Prostate gland (tissue), 2 donors: ENCODE results near the gene ENHO. TPM values are rescaled to one million over a fixed set of nuclear protein-coding genes. Genes with fewer than 3 reads are reported as not detected.
"Not testable (repeated sequence)": the region's sequence is repeated elsewhere in the genome, so short reads cannot be mapped to it uniquely, and the experiment has no call there.

ENCODE experiments used
- DNase-seq: peaks from one replicate; pipeline ENCODE4 v3.0.0-alpha.2; 2019; ENCODE audit warnings: low spot score
- H3K27ac ChIP-seq, 2 donors: fragments of 200-600 bp; sonication (generic); 2 replicates each; pipeline ENCODE4 v1.5.1; 2017 to 2019
- H3K27me3 ChIP-seq: fragments of 200-600 bp; sonication (generic); replicated peaks from 2 replicates; pipeline ENCODE4 v1.5.1; 2019; ENCODE audit not compliant: insufficient read depth
- H3K36me3 ChIP-seq, 2 donors: fragments of 200-600 bp; sonication (generic); 1 replicate in 1 of 2; 2 replicates in 1 of 2; pipeline versions ENCODE4 v1.5.1 to v1.8.1; 2017 to 2019
- H3K4me1 ChIP-seq: fragments of 200-600 bp; sonication (generic); replicated peaks from 2 replicates; pipeline ENCODE4 v1.5.1; 2019
- H3K4me3 ChIP-seq, 2 donors: fragments of 200-600 bp; sonication (generic); 2 replicates each; pipeline ENCODE4 v1.5.1; 2017 to 2019
- H3K9me3 ChIP-seq: fragments of 200-600 bp; sonication (generic); 2 replicates; pipeline ENCODE4 v1.5.1; 2017
- POLR2A ChIP-seq: fragments of 450-650 bp; IDR thresholded peaks from one replicate; pipeline ENCODE4 v1.6.1; 2016; ENCODE audit warnings: antibody characterized with exemption, mild to moderate bottlenecking
- POLR2AphosphoS5 ChIP-seq: sonication (generic); formaldehyde crosslinking; IDR thresholded peaks from one replicate; pipeline ENCODE4 v1.6.1; 2017; ENCODE audit warnings: antibody characterized with exemption
- WGBS: methylation state at CpG from one replicate; pipeline ENCODE4 v1.1.5; 2018; 5-methylcytosine and 5-hydroxymethylcytosine counted together
- intact Hi-C: fragments of 100-400 bp; cut with DNase I; formaldehyde crosslinking; loops from one replicate; pipeline ENCODE4 v1.14.2; 2022
- total RNA-seq, 2 donors: library from RNA; depleted of rRNA; stranded (reverse); fragments of >200 nt; gene quantifications; one replicate each; pipeline ENCODE4 v1.1.0, GENCODE V29; 2016
- TF ChIP-seq, protein P1 (sequence below), 4 experiments: fragments of 200-600 bp in 2 of 4; fragments of 450-650 bp in 2 of 4; sonication (generic) in 2 of 4; IDR thresholded peaks; 1 replicate in 3 of 4; 2 replicates in 1 of 4; pipeline ENCODE4 v1.5.1; 2016 to 2019; ENCODE audit warnings: antibody characterized with exemption in 4 of 4, mild to moderate bottlenecking in 2 of 4, moderate library complexity in 2 of 4

ENHO gene
- total RNA-seq, 2 donors from 2014 or later, result 20.9 to 28.2 TPM

- TF ChIP-seq POLR2A (no peak), POLR2AphosphoS5 (no peak)
- TF ChIP-seq, protein P1, sequence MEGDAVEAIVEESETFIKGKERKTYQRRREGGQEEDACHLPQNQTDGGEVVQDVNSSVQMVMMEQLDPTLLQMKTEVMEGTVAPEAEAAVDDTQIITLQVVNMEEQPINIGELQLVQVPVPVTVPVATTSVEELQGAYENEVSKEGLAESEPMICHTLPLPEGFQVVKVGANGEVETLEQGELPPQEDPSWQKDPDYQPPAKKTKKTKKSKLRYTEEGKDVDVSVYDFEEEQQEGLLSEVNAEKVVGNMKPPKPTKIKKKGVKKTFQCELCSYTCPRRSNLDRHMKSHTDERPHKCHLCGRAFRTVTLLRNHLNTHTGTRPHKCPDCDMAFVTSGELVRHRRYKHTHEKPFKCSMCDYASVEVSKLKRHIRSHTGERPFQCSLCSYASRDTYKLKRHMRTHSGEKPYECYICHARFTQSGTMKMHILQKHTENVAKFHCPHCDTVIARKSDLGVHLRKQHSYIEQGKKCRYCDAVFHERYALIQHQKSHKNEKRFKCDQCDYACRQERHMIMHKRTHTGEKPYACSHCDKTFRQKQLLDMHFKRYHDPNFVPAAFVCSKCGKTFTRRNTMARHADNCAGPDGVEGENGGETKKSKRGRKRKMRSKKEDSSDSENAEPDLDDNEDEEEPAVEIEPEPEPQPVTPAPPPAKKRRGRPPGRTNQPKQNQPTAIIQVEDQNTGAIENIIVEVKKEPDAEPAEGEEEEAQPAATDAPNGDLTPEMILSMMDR (IDR thresholded peaks at IDR 0.05), result no peak
- Histone ChIP-seq H3K9me3 (no peaks in the 10 kb centered on the region), H3K27me3 (no peaks in the 10 kb centered on the region), H3K4me3 (no peak overlapping the region), H3K36me3 (no peaks in the 10 kb centered on the region), H3K4me1 (no peaks in the 10 kb centered on the region), H3K27ac (no peak overlapping the region)
- 76% methylated on average over 1 of the region's 1 CpG for WGBS
- intact Hi-C loops, result loop anchor here (10.0 kb wide), 1 partner anchor 156 kb away; no protein-coding TSS in a partner anchor
- DNase-seq, result no peak
Measured at GRCh38 chr9:34490360-34490759, 32.4 kb downstream of the ENHO start.

- 75% methylated on average over 3 of the region's 3 CpGs for WGBS
- Histone ChIP-seq H3K27me3 (no peaks in the 10 kb centered on the region), H3K27ac (no peak overlapping the region), H3K4me1 (no peaks in the 10 kb centered on the region), H3K4me3 (no peak overlapping the region), H3K36me3 (no peaks in the 10 kb centered on the region), H3K9me3 (no peaks in the 10 kb centered on the region)
- intact Hi-C loops, result no loop called here
- no peak for DNase-seq
- TF ChIP-seq POLR2AphosphoS5 (no peak), POLR2A (no peak)
- TF ChIP-seq, protein P1 (IDR thresholded peaks at IDR 0.05), result no peak
Measured at GRCh38 chr9:34486572-34486971, 36.2 kb downstream of the ENHO start.

DNA sequence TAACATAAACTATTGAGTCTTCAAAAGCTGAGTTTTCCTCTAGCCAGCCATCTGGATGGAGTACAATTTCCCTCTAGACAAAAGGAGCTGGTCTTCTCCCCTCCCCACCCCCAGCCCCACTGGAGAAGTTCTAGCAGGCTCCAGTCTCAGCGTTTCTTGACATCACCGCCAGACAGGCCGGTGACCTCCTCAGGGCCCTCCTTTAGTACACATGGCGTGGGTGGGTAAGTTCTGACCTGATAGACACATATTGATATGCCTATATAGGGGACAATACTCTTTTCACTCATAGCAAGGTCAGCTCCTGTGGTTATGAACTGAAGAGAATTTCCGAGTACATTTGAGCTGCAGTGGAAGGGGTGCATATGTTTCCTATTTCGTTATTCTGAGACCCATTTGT lies 37.0 kb downstream of the ENHO start:
- TF ChIP-seq, protein P1 (IDR thresholded peaks at IDR 0.05), result no peak
- TF ChIP-seq POLR2AphosphoS5, result no peak
- DNase-seq, result no peak

GRCh38 chr9:34484678-34485077 lies 38.1 kb downstream of the ENHO start:
- no peak overlapping the region for H3K27ac ChIP-seq
- intact Hi-C loops, result no loop called here

More for the DNA sequence above, 37.0 kb downstream of the ENHO start:
- no peak overlapping the region for H3K27ac ChIP-seq
- H3K4me3 ChIP-seq, result no peak overlapping the region
- no peaks in the 10 kb centered on the region for H3K27me3 ChIP-seq
- intact Hi-C loops, result no loop called here
- H3K36me3 ChIP-seq, result no peaks in the 10 kb centered on the region
- H3K9me3 ChIP-seq, result no peaks in the 10 kb centered on the region
- 82% methylated on average over 6 of the region's 6 CpGs for WGBS
- no peaks in the 10 kb centered on the region for H3K4me1 ChIP-seq

DNA sequence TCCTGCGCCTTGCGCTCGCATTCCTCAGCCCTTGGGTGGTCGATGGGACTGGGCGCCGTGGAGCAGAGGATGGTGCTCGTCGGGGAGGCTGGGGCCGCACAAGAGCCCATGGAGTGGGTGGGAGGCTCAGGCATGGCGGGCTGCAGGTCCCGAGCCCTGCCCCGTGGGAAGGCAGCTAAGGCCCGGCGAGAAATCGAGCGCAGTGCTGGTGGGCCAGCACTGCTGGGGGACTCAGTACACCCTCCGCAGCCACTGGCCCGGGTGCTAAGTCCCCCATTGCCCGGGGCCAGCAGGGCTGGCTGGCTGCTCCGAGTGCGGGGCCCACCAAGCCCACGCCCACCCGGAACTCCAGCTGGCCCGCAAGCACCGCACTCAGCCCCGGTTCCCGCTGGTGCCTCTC lies 40.0 kb downstream of the ENHO start:
- WGBS, result 95% methylated on average over 15 of the region's 27 CpGs
- not testable (repeated sequence) for H3K27me3 ChIP-seq

More at GRCh38 chr9:34484678-34485077, 38.1 kb downstream of the ENHO start:
- H3K4me1 ChIP-seq, result no peaks in the 10 kb centered on the region
- no peak overlapping the region for H3K4me3 ChIP-seq
- no peaks in the 10 kb centered on the region for H3K36me3 ChIP-seq
- H3K27me3 ChIP-seq, result no peaks in the 10 kb centered on the region
- DNase-seq, result no peak
- no peak for TF ChIP-seq POLR2A
- no peak for TF ChIP-seq POLR2AphosphoS5
- TF ChIP-seq, protein P1 (IDR thresholded peaks at IDR 0.05), result no peak
- H3K9me3 ChIP-seq, result no peaks in the 10 kb centered on the region

GRCh38 chr9:34481620-34482019 lies 41.2 kb downstream of the ENHO start:
- H3K9me3 ChIP-seq, H3K36me3 ChIP-seq, H3K27ac ChIP-seq, H3K4me1 ChIP-seq, H3K27me3 ChIP-seq, intact Hi-C loops, H3K4me3 ChIP-seq, DNase-seq: not testable (repeated sequence)
- WGBS, result 54% methylated on average over 13 of the region's 13 CpGs

More for the DNA sequence above, 40.0 kb downstream of the ENHO start:
- H3K27ac ChIP-seq, intact Hi-C loops, H3K9me3 ChIP-seq, H3K36me3 ChIP-seq, H3K4me1 ChIP-seq, DNase-seq, H3K4me3 ChIP-seq: not testable (repeated sequence)
